AG04450 (cell line): Measurements from ENCODE around the gene OTOR. TPM values are rescaled to one million over a fixed set of nuclear protein-coding genes. Genes with fewer than 3 reads are reported as not detected.

Source experiments
- CTCF ChIA-PET: fragments of 300-600, 350-600 bp; formaldehyde crosslinking; extraction: SDS; loops from one replicate; lab custom pipeline; 2022; ENCODE audit warnings: antibody characterized with exemption, inconsistent platforms; lab: Charles Lee
- POLR2A ChIA-PET: fragments of 350-600 bp; formaldehyde crosslinking; extraction: SDS; loops from one replicate; lab custom pipeline; 2021; ENCODE audit warnings: antibody characterized with exemption, inconsistent platforms; lab: Yijun Ruan, JAX
- DNase-seq: peaks from one replicate; pipeline ENCODE4 v3.0.0-alpha.2; 2011; ENCODE audit warnings: low read depth, low spot score
- H3K27ac ChIP-seq: one replicate; pipeline ENCODE4 v1.5.1; 2012; ENCODE audit warnings: low read depth, low read length, control low read depth
- H3K27me3 ChIP-seq: one replicate; pipeline ENCODE4 v1.6.0; 2012; ENCODE audit warnings: low read length; ENCODE audit not compliant: control insufficient read depth, insufficient read depth
- H3K4me3 ChIP-seq: 2 replicates; pipeline ENCODE4 v1.5.1; 2011; ENCODE audit warnings: mild to moderate bottlenecking, low read depth, low read length, control low read depth
- H3K9me3 ChIP-seq: 2 replicates; pipeline ENCODE4 v1.5.1; 2012; ENCODE audit warnings: low read length; ENCODE audit not compliant: control insufficient read depth, insufficient read depth
- polyA minus RNA-seq: library from RNA; depleted of rRNA, polyadenylated mRNA; stranded (reverse); fragments of >200 nt; gene quantifications from 2 replicates; pipeline ENCODE4 v1.2.3, GENCODE V29; 2011; rRNA and poly(A)+ RNA removed
- polyA plus RNA-seq: library from polyadenylated mRNA; depleted of rRNA; stranded (reverse); fragments of >200 nt; gene quantifications from 2 replicates; pipeline ENCODE4 v1.2.3, GENCODE V29; 2011; rRNA removed
- TF ChIP-seq, protein P1 (sequence below): IDR thresholded peaks from 2 replicates; pipeline ENCODE4 v1.5.1; 2011; ENCODE audit warnings: low read depth, low read length, control low read depth, inconsistent platforms

Gene OTOR
- polyA plus RNA-seq = not detected in 2 replicates
- not detected in 2 replicates for polyA minus RNA-seq

GRCh38 chr20:16748308-16748900, at the start of gene OTOR:
Gene OTOR (plus strand): TSS chr20:16748358. CDS start chr20:16748402, 44 bp downstream.
- H3K27ac ChIP-seq = no peak within 1 kb of the TSS
- CTCF ChIA-PET = interaction anchor here (3.1 kb wide), 1 partner anchor 13 kb away, joined by 16 read pairs; no protein-coding TSS in a partner anchor
- H3K27me3 ChIP-seq = peaks cover 10% of the 10 kb centered on the region
- POLR2A ChIA-PET = no interaction called here
- TF ChIP-seq, protein P1, sequence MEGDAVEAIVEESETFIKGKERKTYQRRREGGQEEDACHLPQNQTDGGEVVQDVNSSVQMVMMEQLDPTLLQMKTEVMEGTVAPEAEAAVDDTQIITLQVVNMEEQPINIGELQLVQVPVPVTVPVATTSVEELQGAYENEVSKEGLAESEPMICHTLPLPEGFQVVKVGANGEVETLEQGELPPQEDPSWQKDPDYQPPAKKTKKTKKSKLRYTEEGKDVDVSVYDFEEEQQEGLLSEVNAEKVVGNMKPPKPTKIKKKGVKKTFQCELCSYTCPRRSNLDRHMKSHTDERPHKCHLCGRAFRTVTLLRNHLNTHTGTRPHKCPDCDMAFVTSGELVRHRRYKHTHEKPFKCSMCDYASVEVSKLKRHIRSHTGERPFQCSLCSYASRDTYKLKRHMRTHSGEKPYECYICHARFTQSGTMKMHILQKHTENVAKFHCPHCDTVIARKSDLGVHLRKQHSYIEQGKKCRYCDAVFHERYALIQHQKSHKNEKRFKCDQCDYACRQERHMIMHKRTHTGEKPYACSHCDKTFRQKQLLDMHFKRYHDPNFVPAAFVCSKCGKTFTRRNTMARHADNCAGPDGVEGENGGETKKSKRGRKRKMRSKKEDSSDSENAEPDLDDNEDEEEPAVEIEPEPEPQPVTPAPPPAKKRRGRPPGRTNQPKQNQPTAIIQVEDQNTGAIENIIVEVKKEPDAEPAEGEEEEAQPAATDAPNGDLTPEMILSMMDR = no peak
- no peak within 1 kb of the TSS for H3K4me3 ChIP-seq
- DNase-seq = no peak
- H3K9me3 ChIP-seq = no peaks in the 10 kb centered on the region

DNA sequence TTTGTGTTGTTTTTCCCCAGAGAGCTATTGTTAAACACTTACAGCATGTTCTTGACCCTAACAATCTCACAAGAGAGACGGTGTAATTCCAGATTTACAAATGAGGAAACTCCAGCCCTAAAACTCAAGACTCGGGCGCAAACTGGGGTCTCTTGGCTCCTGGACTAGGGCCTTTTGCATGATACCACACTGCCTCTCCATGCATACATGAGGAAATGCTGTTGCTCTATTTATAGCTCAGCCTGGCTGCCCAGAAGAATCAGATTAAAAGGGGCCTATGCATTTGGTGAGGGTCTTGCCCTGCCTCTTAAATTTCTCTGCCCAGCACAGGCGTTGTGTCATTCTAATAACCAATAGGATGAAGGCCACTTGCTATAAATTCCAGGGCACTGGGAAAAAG, 48.9 kb upstream of the OTOR start:
- no peak overlapping the region for H3K4me3 ChIP-seq
- H3K27ac ChIP-seq = no peak overlapping the region
- H3K9me3 ChIP-seq = no peaks in the 10 kb centered on the region
- TF ChIP-seq, protein P1 = no peak
- ChIA-PET CTCF (no interaction called here), POLR2A (no interaction called here)
- peaks cover 2% of the 10 kb centered on the region for H3K27me3 ChIP-seq
- DNase-seq = no peak

DNA sequence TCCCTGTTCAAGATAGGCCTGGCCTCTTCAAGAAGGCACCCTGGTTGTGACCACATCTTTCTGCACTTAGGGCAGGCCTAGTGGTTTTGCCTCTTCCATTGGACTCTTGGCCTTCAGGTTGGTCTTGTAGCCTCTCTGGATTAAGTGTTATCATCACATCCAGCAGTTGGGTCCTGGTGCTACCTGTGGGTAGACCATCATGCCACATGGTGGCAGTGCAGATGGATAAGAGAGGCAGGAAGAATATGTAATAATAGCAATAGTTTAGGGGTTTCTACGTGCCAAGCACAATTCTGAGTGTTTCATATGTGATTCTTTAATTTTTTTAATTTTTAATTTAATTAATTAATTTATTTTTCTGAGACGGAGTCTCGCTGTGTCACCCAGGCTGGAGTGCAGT, 46.9 kb upstream of the OTOR start:
- TF ChIP-seq, protein P1 = peak; percentile 35; the same call in 1 of the 2 replicates
- Histone ChIP-seq H3K4me3 (no peak overlapping the region), H3K27me3 (peaks cover 2% of the 10 kb centered on the region), H3K9me3 (no peaks in the 10 kb centered on the region), H3K27ac (no peak overlapping the region)
- ChIA-PET CTCF (interaction anchor here (1.2 kb wide), 1 partner anchor 60 kb away, joined by 4 read pairs; no protein-coding TSS in a partner anchor), POLR2A (no interaction called here)
- DNase-seq = no peak

DNA sequence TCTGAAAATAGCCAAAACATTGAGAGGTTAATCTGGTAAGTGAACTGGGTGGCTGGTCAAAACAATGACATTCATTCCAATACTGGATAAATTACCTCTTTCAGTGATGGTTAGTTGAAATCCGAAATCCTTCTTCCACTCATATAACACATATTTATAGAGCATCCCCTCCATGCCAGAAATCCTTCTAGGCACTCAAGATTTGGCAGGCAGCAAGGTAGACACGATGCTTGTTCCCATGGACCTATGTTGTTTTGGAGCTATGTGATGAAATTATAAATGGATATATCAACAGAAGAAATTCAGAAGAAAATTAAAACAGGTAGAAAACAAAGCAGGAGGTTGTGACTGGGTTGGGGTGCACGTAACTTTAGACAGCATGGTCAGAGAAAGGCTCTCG, 44.6 kb upstream of the OTOR start:
- POLR2A ChIA-PET = no interaction called here
- TF ChIP-seq, protein P1 = no peak
- CTCF ChIA-PET = interaction anchor here (1.0 kb wide), 1 partner anchor 58 kb away, joined by 3 read pairs; no protein-coding TSS in a partner anchor

DNA sequence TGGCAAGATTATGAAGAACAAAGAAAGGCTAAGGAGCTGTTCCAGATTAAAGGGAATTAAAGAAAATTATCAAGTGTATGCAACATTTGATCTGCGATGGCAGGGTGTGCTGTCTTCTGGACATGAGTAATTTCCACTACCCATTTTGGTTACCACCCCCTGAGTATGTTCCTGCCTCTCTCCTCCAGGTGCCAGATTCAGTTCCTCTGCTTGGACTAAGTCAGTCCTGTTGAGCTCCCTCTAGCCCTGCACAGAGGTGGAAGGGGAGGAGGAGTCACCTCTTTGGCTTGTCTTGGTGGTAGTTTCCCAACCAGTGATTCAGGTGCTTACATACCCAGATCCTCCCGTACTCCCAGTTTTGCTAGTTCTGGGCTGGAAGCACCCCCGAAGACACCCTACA, 40.5 kb upstream of the OTOR start:
- no peak for DNase-seq
- POLR2A ChIA-PET = no interaction called here
- H3K27ac ChIP-seq = no peak overlapping the region
- H3K9me3 ChIP-seq = no peaks in the 10 kb centered on the region
- peaks cover 2% of the 10 kb centered on the region for H3K27me3 ChIP-seq
- H3K4me3 ChIP-seq = no peak overlapping the region
- TF ChIP-seq, protein P1 = no peak
- CTCF ChIA-PET = no interaction called here

More for the DNA sequence above, 44.6 kb upstream of the OTOR start:
- Histone ChIP-seq H3K9me3 (no peaks in the 10 kb centered on the region), H3K27me3 (peaks cover 2% of the 10 kb centered on the region), H3K27ac (no peak overlapping the region), H3K4me3 (no peak overlapping the region)
- DNase-seq = no peak
